HepG2 (cell line): ENCODE results near the gene ARHGEF40. TPM values are rescaled to one million over a fixed set of nuclear protein-coding genes. Genes with fewer than 3 reads are reported as not detected.

ENCODE experiments used
- ARHGAP35 ChIP-seq: sonication (generic); formaldehyde crosslinking; IDR thresholded peaks from 2 replicates; pipeline ENCODE4 v1.9.0; 2022; ENCODE audit warnings: mild to moderate bottlenecking, inconsistent platforms, moderate library complexity, missing genetic modification reagents, borderline replicate concordance
- ATF4 ChIP-seq, 2 experiments: fragments of 450-650 bp in 1 of 2; sonication (generic) in 1 of 2; formaldehyde crosslinking; IDR thresholded peaks; 2 replicates each; pipeline versions ENCODE4 v1.5.0 to v1.8.0; 2020 to 2022; ENCODE audit warnings: mild to moderate bottlenecking in 1 of 2, missing genetic modification reagents in 1 of 2
- CBX1 ChIP-seq: IDR thresholded peaks from one replicate; pipeline ENCODE4 v1.6.1; 2016; ENCODE audit warnings: antibody characterized with exemption, low read depth
- ETV5 ChIP-seq: IDR thresholded peaks from 2 replicates; pipeline ENCODE4 v1.6.1; 2018; ENCODE audit warnings: missing biosample characterization, missing genetic modification reagents, inconsistent platforms, borderline replicate concordance
- HBP1 ChIP-seq: IDR thresholded peaks from 2 replicates; pipeline ENCODE4 v1.6.1; 2016; ENCODE audit warnings: low read depth, control low read depth
- MED8 ChIP-seq: sonication (generic); formaldehyde crosslinking; IDR thresholded peaks from 2 replicates; pipeline ENCODE4 v1.8.1; 2023; ENCODE audit warnings: mild to moderate bottlenecking, missing genetic modification reagents; ENCODE audit not compliant: insufficient replicate concordance
- RCOR2 ChIP-seq: IDR thresholded peaks from 2 replicates; pipeline ENCODE4 v1.6.1; 2016; ENCODE audit warnings: missing biosample characterization, missing genetic modification reagents
- TIGD3 ChIP-seq: sonication (generic); formaldehyde crosslinking; IDR thresholded peaks from 2 replicates; pipeline ENCODE4 v1.5.1; 2020; ENCODE audit warnings: mild to moderate bottlenecking, missing genetic modification reagents, borderline replicate concordance
- ZNF224 ChIP-seq: sonication (generic); formaldehyde crosslinking; IDR thresholded peaks from 2 replicates; pipeline ENCODE4 v1.5.0; 2020; ENCODE audit warnings: mild to moderate bottlenecking, missing genetic modification reagents
- ZNF343 ChIP-seq: sonication (generic); formaldehyde crosslinking; IDR thresholded peaks from 2 replicates; pipeline ENCODE4 v1.4.0; 2020; ENCODE audit warnings: mild to moderate bottlenecking, missing genetic modification reagents
- polyA plus RNA-seq, 8 experiments: library from polyadenylated mRNA; depleted of rRNA in 3 of 8; stranded (reverse) in 7 of 8; unstranded in 1 of 8; fragments of >200 nt; fragmentation: Illumina TruSeq in 4 of 8; extraction: Trizol in 4 of 8; gene quantifications; 2 replicates each; pipeline versions ENCODE4 v1.2.1 to v1.2.3, GENCODE V29; 2011 to 2016; ENCODE audit warnings: low read depth in 4 of 8, missing spikeins in 1 of 8, mixed read lengths in 1 of 8; ENCODE audit not compliant: insufficient read depth in 1 of 8
- total RNA-seq, 5 experiments: library from RNA; depleted of rRNA; stranded (reverse); fragments of >200 nt; fragmentation: Illumina TruSeq; extraction: Trizol; gene quantifications; 2 replicates each; pipeline ENCODE4 v1.2.3, GENCODE V29; 2016; ENCODE audit warnings: low read depth in 1 of 5
- TF ChIP-seq, protein P1 (sequence below): sonication (generic); formaldehyde crosslinking; IDR thresholded peaks from 2 replicates; pipeline ENCODE4; 2020; ENCODE audit warnings: missing genetic modification reagents, mild to moderate bottlenecking, borderline replicate concordance
- TF ChIP-seq, protein P2 (sequence below), 2 experiments: sonication (generic) in 1 of 2; formaldehyde crosslinking in 1 of 2; IDR thresholded peaks; 2 replicates each; pipeline versions ENCODE4 v1.6.1 to v1.9.0; 2014 to 2022; ENCODE audit warnings: antibody characterized with exemption in 1 of 2, borderline replicate concordance in 1 of 2, inconsistent platforms in 1 of 2, low read depth in 1 of 2, missing genetic modification reagents in 1 of 2

The ARHGEF40 gene
- total and polyA plus RNA-seq, 2 of the 13 experiments (the other 11 are each of a cell fraction or from before 2014, with no cell fraction given): 28.1 to 78.1 TPM

DNA sequence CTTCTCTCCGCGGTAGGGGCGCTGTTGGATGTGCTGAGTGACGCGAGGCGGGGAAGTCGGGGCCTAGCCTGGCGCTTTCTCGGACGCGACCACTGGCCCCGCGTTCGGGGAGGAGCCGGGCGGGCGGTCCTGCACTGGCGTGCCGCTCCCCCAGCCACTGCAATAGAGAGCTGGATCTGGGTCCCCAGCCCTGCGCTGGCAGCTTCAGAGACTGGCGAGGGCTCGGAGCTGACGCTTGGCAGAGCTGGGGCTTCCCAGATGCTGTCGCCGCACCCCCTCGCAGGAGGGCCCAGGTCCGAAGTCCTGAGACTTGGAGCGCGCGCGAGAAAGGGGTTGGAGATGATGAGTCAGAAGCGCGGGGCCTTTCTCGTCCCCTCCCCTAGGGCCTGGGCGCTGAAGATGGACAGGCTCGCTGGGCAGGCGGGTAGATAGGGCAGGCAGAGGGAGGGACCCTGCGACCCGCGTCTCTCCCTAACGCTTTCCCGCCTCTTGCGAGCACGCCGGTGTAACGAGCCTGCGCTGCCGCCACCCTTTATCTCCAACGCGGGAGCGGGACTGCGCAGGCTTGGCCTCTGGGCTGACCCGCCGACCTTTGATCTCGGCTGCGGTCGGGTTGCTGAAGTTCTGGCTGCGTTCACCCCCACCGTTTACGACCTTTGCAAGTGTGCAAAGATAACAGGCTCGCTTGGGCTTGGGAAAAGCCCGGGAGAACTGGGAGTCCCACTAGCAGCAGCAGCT is 33.8 kb downstream of the ARHGEF40 start (continued):
- TF ChIP-seq ETV5 (CRISPR knock-in tag) (peak; percentile 57; the same call in 1 of the 2 replicates), CBX1 (peak; percentile 93), ZNF224 (peak; percentile 90), MED8 (peak; percentile 96), RCOR2 (CRISPR knock-in tag) (peak; percentile 65; the same call in 1 of the 2 replicates), HBP1 (CRISPR knock-in tag) (peak; percentile 78), TIGD3 (CRISPR knock-in tag) (peak; percentile 95), ARHGAP35 (CRISPR knock-in tag) (peak; percentile 81), ATF4 (CRISPR knock-in tag; IDR thresholded peaks at IDR 0.05) (peak in 1 of 2 experiments; percentile 77; a peak in 2 of 4 replicates), ZNF343 (CRISPR knock-in tag) (peak; percentile 95; the same call in 1 of the 2 replicates)
- TF ChIP-seq, protein P1, sequence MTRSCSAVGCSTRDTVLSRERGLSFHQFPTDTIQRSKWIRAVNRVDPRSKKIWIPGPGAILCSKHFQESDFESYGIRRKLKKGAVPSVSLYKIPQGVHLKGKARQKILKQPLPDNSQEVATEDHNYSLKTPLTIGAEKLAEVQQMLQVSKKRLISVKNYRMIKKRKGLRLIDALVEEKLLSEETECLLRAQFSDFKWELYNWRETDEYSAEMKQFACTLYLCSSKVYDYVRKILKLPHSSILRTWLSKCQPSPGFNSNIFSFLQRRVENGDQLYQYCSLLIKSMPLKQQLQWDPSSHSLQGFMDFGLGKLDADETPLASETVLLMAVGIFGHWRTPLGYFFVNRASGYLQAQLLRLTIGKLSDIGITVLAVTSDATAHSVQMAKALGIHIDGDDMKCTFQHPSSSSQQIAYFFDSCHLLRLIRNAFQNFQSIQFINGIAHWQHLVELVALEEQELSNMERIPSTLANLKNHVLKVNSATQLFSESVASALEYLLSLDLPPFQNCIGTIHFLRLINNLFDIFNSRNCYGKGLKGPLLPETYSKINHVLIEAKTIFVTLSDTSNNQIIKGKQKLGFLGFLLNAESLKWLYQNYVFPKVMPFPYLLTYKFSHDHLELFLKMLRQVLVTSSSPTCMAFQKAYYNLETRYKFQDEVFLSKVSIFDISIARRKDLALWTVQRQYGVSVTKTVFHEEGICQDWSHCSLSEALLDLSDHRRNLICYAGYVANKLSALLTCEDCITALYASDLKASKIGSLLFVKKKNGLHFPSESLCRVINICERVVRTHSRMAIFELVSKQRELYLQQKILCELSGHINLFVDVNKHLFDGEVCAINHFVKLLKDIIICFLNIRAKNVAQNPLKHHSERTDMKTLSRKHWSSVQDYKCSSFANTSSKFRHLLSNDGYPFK (CRISPR knock-in tag): peak; percentile 96; the same call in 1 of the 2 replicates
- TF ChIP-seq, protein P2, sequence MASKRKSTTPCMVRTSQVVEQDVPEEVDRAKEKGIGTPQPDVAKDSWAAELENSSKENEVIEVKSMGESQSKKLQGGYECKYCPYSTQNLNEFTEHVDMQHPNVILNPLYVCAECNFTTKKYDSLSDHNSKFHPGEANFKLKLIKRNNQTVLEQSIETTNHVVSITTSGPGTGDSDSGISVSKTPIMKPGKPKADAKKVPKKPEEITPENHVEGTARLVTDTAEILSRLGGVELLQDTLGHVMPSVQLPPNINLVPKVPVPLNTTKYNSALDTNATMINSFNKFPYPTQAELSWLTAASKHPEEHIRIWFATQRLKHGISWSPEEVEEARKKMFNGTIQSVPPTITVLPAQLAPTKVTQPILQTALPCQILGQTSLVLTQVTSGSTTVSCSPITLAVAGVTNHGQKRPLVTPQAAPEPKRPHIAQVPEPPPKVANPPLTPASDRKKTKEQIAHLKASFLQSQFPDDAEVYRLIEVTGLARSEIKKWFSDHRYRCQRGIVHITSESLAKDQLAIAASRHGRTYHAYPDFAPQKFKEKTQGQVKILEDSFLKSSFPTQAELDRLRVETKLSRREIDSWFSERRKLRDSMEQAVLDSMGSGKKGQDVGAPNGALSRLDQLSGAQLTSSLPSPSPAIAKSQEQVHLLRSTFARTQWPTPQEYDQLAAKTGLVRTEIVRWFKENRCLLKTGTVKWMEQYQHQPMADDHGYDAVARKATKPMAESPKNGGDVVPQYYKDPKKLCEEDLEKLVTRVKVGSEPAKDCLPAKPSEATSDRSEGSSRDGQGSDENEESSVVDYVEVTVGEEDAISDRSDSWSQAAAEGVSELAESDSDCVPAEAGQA (IDR thresholded peaks at IDR 0.05; ENCODE audit: low read depth): peak; percentile 79
- TF ChIP-seq, protein P2 (CRISPR knock-in tag; IDR thresholded peaks at IDR 0.05; ENCODE audit: borderline replicate concordance): no peak; the same call in 1 of the 2 replicates
